Measurements from ENCODE around the gene TRMT44. TPM values are rescaled to one million over a fixed set of nuclear protein-coding genes. Genes with fewer than 3 reads are reported as not detected.

Gene TRMT44
- total and polyA plus RNA-seq, 2 of the 4 experiments (the other 2 are of a cell fraction) = 7.3 to 8.1 TPM

GRCh38 chr4:8422786-8423185 is 17.8 kb upstream of the TRMT44 start:
- no peak overlapping the region for H3K4ac ChIP-seq (ENCODE audit: low read depth, low read length)
- no peaks in the 10 kb centered on the region for H3K27me3 ChIP-seq (ENCODE audit: control insufficient read depth, insufficient read depth, low read length)
- H3K18ac ChIP-seq (ENCODE audit: low read depth, low read length) = no peak overlapping the region
- H4K91ac ChIP-seq (ENCODE audit: insufficient read depth, low read depth, low read length) = no peak overlapping the region
- in situ Hi-C loops (cut with MboI; ENCODE audit: low sequenced_read_pairs) (no loop called here), dilution Hi-C loops (cut with HindIII; ENCODE audit: low sequenced_read_pairs, unreplicated experiment) (no loop called here), intact Hi-C loops (cut with micrococcal nuclease) (no loop called here)
- no peak overlapping the region for H2AK9ac ChIP-seq (replicated peaks; ENCODE audit: low read depth, low read length, poor library complexity)
- CTCF ChIA-PET = no interaction called here
- no peaks in the 10 kb centered on the region for H3K9me3 ChIP-seq (ENCODE audit: control insufficient read depth, insufficient read depth, low read length)
- WGBS, 2 experiments (ENCODE audit: extremely low coverage in 2 of 2, insufficient read length in 1 of 2) = 80% methylated on average over 1 of the region's 5 CpGs; no CpG with 5 or more reads in 1 of the 2 experiments
- H2BK5ac ChIP-seq (ENCODE audit: low read depth, low read length, poor library complexity, severe bottlenecking) = no peak overlapping the region
- no peak overlapping the region for H3K27ac ChIP-seq (ENCODE audit: insufficient read depth, low read length)
- H3K14ac ChIP-seq (replicated peaks; ENCODE audit: low read depth, low read length) = no peak overlapping the region
- H4K5ac ChIP-seq (ENCODE audit: low read depth, low read length) = no peak overlapping the region
- H2AK5ac ChIP-seq (ENCODE audit: low read depth, low read length) = no peak overlapping the region
- H3K9me1 ChIP-seq (ENCODE audit: insufficient read depth, low read length) = peaks cover 8% of the 10 kb centered on the region
- POLR2A ChIA-PET (ENCODE audit: unreplicated experiment) = no interaction called here
- BruUV-seq (replicated peaks) = no TSS peak
- H2AFZ ChIP-seq (replicated peaks; ENCODE audit: low read length, poor library complexity) = no peak overlapping the region
- H3K36me3 ChIP-seq (ENCODE audit: control insufficient read depth, insufficient read depth, low read length) = no peaks in the 10 kb centered on the region
- H3K4me2 ChIP-seq (ENCODE audit: low read depth, low read length) = no peak overlapping the region
- no peak overlapping the region for H2BK20ac ChIP-seq (ENCODE audit: low read depth, low read length)
- H2BK15ac ChIP-seq (ENCODE audit: low read depth, low read length) = no peak overlapping the region
- no peak overlapping the region for H2BK120ac ChIP-seq (ENCODE audit: low read depth, low read length)
- H4K20me1 ChIP-seq (ENCODE audit: insufficient read depth, low read length) = peaks cover 16% of the 10 kb centered on the region; the same call in 1 of the 2 replicates
- H3K9ac ChIP-seq (ENCODE audit: low read depth, low read length) = no peak overlapping the region
- no peak overlapping the region for H3K56ac ChIP-seq (ENCODE audit: extremely low read depth, insufficient read depth, low read length)
- H3K79me1 ChIP-seq (ENCODE audit: low read depth in 1 of 2, low read length in 2 of 2) = peaks cover 22 to 35% of the 10 kb centered on the region in 2 experiments
- no peak overlapping the region for H3K4me3 ChIP-seq (ENCODE audit: insufficient read depth, low read depth, low read length)
- H3K4me1 ChIP-seq (ENCODE audit: control insufficient read depth, insufficient read depth, low read length) = peaks cover 8% of the 10 kb centered on the region
- TF ChIP-seq USF2 (IDR thresholded peaks at IDR 0.05; ENCODE audit: low read depth, low read length) (no peak), CTCF (conservative IDR thresholded peaks at IDR 0.05; ENCODE audit: low read depth, low read length) (no peak), CEBPB (IDR thresholded peaks at IDR 0.05; ENCODE audit: low read depth, low read length) (no peak), BHLHE40 (IDR thresholded peaks at IDR 0.05; ENCODE audit: low read depth, low read length) (no peak), FOS (IDR thresholded peaks at IDR 0.05; ENCODE audit: low read depth, low read length) (no peak), MAFK (IDR thresholded peaks at IDR 0.05; ENCODE audit: low read depth, low read length) (no peak), RCOR1 (IDR thresholded peaks at IDR 0.05; ENCODE audit: insufficient replicate concordance, low read length) (no peak), RAD21 (IDR thresholded peaks at IDR 0.05; ENCODE audit: low read length) (no peak), SMC3 (IDR thresholded peaks at IDR 0.05; ENCODE audit: low read depth, low read length) (no peak)
- no peak for DNase-seq
- H3K23ac ChIP-seq (ENCODE audit: low read depth, low read length) = no peak overlapping the region
- ATAC-seq (ENCODE audit: low read depth) = no peak
- no peak overlapping the region for H4K8ac ChIP-seq (ENCODE audit: low read depth in 2 of 2, low read length in 2 of 2)
